GM21515 (cell line): ENCODE results near the gene LEF1.
"Not testable (repeated sequence)": the region's sequence is repeated elsewhere in the genome, so short reads cannot be mapped to it uniquely, and the experiment has no call there.

Experiments
- ATAC-seq: cut with Tn5 transposase; IDR thresholded peaks from one replicate; pipeline ENCODE4 v1.9.1; 2021; ENCODE audit not compliant: unreplicated experiment

Gene LEF1

DNA sequence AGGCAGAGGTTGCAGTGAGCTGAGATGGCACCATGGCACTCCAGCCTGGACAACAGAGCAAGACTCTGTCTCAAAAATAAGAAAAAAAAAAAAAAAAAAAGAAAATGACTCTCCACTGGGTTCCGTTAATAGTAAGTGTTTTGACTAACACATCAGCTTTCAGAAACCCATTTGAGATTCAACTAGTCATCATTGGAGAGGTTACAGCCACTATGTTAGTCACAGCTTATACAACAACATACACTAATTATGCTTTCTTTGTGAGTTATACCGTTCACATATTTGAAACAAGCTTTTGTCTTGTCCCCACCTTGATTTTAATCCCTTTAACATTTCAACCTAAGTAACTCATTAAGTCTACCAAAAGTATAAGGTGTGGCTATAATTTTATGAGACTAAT lies 130.8 kb downstream of the LEF1 start:
- ATAC-seq: no peak

DNA sequence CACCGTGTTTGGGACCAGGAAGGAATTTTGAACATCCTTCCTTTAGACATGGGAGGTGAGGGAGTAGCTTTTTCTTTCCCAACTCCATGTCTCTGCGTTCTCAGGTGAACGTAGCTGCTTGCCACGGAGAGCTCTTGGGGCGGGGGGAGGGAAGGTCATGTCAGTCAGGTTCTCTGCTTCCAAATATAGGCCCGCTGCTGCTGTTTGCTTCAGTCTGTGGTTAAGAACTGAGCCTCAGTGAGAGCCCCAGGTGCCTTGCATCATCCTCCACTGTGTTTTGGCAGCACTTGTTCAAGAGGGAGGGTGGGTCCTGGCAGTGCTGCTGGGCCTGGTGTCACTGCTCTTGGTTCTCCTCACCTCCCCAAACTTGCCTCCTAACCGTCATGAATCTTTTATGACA lies 132.5 kb downstream of the LEF1 start:
- peak; percentile 98 for ATAC-seq

DNA sequence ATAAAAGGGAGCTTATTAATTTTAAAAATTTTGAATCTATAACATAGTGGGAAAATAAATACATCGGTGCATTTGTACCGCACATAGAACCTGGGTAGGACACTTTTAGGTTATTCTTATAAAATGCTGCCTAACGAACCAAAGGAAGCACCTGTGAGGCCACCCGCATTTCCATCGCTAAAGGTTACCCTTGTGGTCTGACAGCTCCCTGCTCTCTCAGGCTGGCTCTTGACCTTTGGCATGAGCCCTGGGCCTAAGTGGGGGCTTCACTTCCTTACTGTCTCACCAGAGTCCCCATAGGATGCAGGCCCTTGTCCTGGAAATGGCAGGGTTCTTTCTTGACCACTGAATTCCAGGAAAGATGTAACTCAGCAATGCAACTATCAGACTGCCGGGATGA lies 133.0 kb downstream of the LEF1 start:
- ATAC-seq: no peak

DNA sequence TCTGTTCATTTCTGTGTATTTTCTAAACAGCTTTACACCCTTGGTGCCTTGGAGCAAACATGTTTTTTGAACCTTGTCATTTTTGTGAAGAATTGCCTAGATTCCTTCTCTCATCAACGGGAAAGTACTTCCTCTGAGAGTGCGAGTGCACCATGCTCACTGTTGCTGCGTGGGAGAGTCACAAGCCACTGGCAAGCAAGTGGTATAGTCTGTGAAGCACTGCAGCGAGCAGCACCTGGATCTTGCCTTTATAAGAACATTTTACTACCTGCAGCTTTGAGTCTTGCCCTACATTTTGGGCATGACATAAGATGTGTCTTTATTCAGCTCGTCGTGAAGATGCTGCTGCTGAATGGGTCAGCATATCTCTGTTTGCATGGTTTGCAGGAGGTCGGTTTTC lies 134.2 kb downstream of the LEF1 start:
- no peak for ATAC-seq

DNA sequence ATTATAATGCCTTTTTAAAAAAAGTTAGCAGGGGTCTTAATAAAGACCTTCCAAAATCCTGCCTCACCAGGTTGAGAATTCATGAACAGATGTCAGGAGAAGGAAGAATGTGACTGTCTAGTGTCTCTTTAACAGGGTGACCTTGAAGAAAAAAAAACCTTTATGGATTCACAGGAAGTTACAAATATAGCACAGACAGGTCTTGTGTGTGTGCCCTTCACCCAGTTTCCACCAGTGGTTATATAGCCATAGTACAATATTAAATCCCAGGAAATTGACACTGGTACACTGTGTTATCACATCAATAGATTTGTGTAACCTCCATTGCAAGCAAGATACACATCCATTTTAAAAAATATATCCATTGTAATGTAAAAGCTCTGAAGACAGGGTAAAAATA lies 135.4 kb downstream of the LEF1 start:
- ATAC-seq: no peak

DNA sequence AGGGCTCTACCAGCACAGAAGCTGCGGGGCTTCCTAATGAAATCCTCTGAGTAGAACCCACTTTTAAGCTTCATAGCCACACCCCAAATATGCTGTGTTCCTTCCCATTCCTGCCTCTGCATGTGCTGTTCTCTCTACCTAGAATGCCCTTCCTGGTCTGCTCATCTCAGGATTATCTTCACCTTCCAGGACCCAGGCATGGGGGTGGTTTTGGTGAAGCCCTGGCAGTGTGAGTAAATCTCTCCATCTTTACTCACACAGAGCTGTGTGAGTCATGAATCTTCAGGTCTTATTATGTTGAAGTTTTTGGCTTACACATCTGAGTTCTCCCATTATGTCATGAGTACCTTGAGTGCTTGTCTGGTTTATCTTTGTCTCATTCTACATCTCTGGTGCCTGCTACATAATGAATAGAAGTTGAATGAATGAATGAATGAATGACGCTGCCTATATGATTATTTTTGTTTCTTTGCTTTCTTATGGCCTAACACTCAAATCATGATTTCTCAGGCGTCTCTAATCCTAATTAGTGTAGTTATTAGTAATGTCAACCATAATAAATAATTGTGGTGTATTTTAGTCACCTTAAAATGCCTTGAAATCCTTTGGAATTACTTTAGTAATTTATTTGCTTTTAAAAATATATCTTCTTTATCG lies 137.2 kb downstream of the LEF1 start:
- ATAC-seq: no peak

DNA sequence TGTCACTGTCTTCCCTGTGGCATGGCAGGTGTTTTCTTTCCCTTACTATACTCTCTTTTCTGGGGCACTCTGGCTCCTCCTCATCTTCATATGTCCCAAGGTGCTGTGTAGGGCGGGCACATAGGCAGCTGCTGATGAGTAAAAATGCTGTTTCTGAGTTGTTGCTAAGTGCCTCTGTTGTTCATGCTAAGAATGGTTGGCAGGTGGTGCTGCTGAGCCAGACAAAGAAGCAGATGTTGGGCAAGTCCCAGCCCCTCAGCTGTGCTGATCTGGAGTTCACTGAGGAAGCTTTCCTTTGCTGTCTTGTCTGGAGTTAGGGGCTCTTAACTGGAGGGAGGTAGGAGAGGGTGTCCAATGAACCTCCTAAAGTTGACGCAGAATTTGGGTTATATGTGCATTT lies 138.4 kb downstream of the LEF1 start:
- peak; percentile 93 for ATAC-seq

DNA sequence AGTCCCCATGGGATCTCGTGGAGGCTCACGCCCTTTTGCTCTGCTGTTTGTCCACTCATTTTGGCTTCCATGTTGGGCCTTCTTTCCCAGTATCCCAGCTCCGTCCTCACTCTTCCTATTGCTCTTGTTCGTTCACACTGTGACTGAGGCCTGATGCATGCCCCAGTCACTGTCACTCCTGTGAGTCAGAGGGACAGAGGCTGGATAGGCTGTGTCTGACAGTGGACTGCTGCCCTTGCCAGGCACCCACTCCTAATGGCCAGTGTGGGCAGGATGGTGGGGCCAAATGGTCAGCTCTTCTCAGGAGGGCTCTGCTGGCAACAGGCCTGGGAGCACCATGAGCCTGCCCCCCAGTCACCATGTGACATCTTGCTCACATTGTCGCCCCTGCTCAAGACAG lies 139.0 kb downstream of the LEF1 start:
- no peak for ATAC-seq

DNA sequence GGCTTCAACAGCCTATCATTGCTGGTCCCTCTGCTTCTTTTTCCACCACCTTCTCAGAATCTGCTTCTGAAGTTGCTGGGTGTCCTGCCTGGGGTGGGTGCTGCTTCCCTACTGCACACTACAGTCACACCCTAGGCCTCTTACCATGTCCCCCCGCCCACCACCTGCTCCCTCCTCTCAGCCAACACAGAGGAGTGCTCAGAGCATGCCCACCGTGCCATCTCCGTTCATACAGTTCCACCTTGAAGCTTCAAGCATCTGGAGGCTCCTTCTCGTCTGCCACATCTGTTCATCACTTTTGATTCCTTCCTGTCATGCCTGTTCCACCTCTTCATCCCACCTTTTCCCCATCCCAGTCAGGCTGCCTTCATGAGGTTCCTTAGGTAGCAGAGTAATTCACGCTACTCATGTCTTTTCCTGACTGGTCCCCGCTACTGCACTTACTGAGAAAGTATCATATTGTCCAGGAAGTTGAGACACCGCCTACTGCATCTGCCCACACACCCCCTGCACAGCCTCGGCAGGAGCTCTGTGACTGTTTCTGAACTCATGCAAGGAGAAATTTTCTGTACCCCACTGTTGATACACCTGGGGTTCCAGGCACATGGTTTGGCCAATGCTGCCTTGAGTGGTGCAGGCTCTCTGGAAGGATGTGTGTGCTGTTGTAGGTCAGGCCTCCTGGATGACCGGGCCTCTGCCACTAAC lies 139.6 kb downstream of the LEF1 start:
- ATAC-seq: no peak

DNA sequence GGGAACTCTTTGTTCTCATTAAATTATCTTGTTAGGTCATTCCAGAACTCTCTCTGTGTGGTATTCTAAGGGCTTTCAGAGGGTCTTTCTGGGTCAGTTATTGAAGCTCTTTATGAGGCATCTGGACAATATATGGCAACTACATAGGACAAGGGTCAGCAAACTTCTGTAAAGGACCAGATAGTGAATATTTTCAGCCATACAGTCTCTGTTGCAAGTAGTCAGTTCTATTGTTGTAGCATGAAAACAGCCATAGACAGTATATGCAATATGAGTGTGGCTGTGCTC lies 143.9 kb downstream of the LEF1 start:
- no peak for ATAC-seq

DNA sequence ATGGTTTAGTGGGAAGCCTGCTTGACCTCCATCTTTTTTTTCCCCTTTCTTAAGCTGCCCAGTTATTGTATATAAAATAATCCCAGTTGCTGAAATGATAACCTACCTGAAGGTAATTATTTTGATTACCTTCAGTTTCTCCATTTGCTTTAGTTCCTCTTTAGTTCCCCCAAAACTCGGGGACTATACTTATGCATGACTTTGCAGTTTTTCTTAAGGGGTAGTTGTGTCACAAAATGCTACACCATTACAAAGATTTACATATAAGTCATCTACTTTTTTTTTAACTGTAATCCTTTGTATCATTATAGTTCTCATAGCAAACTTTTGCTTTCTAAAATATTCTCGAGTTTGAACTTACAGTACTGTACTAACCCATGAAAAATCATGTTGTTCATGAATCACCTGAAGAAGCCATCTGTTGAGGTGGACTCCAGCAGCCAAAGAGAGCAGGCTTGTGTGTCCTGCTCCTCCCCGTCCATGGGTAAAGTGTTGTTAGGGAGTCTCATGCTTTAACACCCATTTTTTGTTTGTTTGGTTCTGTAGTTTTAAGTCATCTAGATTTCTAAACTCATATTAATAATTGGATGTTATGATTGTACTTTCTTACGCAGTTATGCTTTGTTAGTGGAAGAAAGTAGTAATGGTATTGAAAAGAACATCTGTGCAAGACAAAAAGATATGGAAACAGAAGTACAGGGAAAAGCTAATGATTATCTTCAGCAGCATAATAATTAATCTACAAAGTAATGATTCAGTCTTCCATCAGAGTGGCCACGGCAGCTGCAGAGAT lies 144.5 kb downstream of the LEF1 start:
- ATAC-seq: no peak

DNA sequence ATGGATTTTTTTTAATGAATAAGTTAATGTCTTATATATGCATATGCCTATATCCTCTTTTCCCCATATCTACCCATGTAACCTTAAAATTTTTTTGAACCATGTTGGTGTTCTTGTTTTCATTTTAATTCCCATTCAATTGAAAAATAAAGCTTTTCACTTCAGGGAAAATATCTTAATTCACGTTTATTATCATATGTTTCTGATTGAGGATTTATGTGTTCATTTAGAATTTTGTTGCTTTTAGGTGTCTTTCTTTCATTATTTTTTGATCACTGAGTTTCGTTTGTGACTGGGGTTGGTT lies 149.9 kb downstream of the LEF1 start:
- no peak for ATAC-seq

DNA sequence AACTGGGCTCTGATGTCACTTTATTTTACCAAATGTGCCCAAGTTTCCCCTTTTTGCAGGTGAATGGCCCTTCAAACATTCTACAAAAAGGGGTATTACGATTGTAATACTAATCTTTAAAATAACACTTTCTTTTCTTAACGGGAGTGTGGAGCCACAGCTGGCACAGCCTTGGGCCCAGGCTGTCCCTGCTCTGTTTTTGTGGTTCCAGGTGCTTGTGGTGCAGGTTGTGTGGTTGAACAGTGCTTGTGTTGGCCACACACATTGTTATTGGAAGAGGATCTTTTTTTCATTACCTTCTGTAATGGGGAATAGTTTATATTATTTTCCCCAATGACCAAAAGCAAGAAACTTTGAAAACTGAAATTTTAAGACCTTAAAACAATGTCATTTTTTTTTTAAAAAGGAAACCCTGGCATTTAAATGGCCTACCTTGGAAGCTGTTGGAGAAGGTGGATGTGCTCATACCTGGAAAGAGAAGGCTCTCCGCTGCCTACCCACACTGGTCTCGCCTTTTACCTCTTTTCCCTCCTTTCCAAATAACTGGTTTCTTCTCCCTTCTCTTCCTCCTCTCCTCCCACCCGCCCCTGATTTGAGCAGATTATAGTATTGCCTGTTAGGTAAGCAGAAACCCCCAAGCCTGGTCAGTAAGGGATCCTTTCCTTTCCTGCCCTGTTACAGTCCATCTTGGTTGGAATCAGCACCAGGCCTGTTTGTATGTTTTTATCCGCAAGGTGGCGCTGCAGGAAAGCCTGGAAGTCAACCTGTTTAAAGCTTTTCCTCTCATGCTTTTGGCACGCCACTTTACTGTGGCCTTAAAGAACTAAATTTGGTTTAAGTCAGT lies 150.5 kb downstream of the LEF1 start:
- ATAC-seq: peak; percentile 83

DNA sequence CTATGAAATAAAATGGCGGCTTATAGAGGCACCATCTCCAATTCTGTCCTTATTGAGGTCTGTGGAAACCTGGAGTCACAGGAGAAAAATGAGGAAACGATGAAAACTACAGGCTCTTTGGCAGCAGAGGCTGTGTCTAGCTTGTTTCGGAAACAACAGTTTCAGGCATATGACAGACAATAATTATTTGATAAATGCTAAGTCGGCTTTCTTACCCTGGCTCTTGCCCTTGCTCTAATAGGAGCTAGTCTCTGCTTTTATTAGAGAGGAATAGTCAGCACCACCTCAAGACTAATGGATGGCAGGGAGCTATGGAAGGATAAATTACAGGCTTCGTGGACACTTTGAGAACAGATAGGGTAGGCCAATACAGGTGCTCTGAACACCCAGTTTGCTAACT lies 154.8 kb downstream of the LEF1 start:
- ATAC-seq: no peak

DNA sequence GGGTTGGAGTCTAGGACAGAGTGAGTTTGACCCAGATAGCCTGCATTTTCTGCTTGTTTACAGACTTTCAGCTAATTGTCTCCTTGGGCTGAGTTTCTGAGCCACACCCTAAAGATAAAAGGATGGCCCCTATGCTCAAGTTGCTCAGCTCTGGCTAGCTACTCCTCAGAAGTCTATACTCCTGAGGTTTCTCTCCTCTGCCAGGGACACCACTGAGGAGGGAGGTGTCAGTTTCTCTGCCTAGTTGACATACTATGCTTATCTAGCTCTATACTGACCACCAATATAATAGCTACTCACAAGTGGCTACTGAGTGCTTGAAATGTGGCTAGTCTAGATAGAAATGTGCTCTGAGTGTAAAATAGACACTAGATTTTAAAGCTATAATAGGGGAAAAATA lies 155.4 kb downstream of the LEF1 start:
- no peak for ATAC-seq

DNA sequence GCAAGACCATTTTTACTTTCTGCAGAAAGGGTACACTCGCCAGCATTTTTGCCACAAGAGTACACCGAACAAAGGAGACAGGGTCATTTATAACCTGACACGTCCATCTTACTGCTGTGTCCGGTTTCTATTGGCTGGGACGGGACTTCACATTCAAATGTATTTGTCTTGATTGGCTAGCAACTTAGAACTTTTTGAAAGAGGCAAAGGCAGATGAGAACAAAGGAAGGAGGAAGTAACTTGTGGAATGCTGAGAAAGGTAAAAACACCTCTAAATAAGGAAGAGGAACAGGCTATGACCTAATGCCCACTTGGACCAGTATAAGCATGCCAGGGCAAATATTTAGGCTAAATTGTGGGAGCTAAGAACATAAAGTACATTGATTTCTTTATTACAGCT lies 156.3 kb downstream of the LEF1 start:
- ATAC-seq: not testable (repeated sequence)

DNA sequence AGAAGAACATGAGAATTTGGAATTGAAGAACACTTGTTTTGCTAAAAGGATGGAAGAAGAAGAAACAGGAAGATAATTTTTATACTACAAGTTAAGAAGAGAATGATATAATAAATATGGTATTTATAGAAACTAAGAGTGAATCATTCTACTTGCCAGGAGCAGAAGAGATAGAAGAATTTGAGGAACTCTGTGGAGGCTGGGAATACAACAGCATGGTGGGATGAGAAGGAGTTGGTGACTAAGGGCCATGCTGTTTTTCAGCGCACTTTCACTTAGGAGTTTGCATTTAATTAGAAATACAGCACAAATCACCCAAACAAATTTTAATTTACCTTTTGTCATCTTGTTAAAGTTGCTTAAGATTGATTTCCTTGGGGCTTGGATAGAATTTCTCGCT lies 158.6 kb downstream of the LEF1 start:
- ATAC-seq: no peak

DNA sequence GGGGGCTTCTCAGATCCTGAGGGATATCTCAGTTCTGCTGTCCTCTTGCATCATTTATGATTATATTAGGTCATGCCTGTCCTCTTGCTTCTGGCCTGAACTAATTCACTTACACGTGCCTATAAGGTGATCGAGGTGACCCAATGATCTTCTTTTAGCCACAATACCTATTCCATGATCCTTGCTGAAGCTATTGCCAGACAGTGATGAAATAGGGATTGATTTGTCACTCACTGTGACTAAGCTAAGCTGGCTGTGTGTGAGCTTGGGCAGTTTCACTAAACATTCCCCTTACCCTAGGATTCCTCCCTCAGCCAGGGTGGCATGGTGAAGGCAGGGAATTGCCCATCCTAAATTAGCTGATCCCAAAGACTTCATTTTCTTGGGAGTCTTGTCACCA lies 160.0 kb downstream of the LEF1 start:
- ATAC-seq: no peak

DNA sequence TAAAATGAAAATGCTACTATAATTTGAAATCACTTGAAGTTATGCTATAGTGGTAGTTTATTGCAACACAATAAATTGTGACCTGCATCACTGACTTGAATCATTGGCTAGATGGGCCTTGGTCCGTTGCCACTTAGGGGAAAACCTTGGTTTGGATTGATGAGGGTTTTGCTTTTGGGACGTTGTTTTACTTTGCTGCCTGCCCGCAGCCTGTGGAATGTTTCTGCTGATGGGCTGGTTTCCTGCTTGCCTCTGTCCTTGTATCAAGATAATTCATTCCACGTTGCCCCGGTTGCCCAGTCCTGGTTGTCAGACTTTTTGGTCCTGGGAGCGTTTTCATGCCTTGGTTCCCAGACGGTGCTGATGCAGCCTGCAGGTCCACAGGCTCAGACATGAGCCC lies 160.7 kb downstream of the LEF1 start:
- ATAC-seq: no peak

DNA sequence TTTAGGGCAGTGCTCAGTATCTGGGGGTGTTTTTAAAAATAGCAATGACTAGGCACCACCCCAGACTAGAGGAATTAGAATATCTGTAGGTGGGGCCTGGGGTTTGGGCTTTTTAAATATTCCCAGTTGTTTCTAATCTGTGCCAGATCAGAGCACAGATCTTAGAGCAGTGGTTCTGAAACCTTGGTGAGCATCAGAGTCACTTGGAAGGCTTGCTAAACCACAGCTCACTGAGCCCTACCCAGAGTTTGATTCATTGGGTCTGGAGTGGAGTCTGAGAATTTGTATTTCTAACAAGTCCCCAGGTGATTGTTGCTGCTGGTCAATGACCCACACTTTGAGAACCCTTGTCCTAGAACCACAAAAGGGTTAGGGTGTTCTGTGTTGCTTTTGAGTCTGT lies 162.4 kb downstream of the LEF1 start:
- ATAC-seq: no peak

DNA sequence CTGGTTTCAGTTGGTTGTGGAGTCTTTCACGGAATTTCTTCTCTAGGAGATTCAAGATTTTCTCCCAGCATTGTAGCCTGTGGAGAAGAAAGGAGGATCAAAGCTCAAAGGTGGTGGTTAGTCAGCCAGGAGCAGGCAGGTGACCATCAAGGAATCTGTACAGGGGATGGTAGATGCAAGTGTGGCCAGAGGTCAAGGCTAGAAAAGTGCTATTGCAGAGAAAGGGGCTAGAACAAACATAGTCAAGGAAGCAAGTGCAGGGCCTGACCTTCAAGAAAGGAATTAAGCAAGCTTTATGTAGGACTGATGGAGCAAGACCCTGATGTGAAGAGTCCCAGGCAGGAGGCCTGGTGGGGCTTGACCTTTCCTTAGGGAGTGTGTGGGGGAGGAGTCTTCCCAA lies 162.9 kb downstream of the LEF1 start:
- no peak for ATAC-seq

DNA sequence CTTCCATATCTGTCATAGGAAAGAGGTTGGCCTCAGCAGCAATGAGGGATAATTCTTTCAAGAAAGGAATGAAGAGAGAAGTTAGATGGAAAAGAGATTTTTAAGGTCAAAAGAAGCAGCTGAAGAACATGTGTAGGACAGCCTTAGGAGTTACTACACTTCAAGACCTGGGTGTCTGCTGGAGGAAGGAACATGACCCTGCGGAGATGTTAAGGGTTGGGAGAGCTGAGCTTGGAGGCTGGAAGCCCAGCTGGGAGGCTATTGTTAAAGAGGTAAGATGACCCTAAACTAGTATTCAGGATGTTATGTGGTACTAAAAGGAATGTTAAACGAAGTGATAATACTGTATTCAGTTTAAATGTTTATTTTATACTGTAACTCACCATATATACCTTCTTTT lies 164.1 kb downstream of the LEF1 start:
- no peak for ATAC-seq
